Testis (tissue), 3 donors: ENCODE measurements around the gene DCLK1. TPM values are rescaled to one million over a fixed set of nuclear protein-coding genes. Genes with fewer than 3 reads are reported as not detected.

ENCODE experiments used
- DNase-seq: peaks from one replicate; pipeline ENCODE4 v3.0.0-alpha.2; 2019
- H3K27ac ChIP-seq, 2 donors: fragments of 200-600 bp; sonication (generic); one replicate each; pipeline ENCODE4 v1.5.1; 2019
- H3K27me3 ChIP-seq: fragments of 200-600 bp; sonication (generic); one replicate; pipeline ENCODE4 v1.5.1; 2019
- H3K36me3 ChIP-seq: fragments of 200-600 bp; sonication (generic); one replicate; pipeline ENCODE4 v1.5.1; 2017; ENCODE audit warnings: low read depth; ENCODE audit errors: missing control alignments
- H3K4me1 ChIP-seq: fragments of 200-600 bp; sonication (generic); one replicate; pipeline ENCODE4 v1.5.1; 2019
- H3K4me3 ChIP-seq, 2 donors: fragments of 200-600 bp; sonication (generic); one replicate each; pipeline ENCODE4 v1.5.1; 2017 to 2019
- H3K9me3 ChIP-seq: fragments of 200-600 bp; sonication (generic); one replicate; pipeline ENCODE4 v1.5.1; 2017
- CTCF ChIP-seq, 3 experiments: fragments of 450-650 bp in 2 of 3; fragments of 200-600 bp in 1 of 3; sonication (generic) in 1 of 3; IDR thresholded peaks; one replicate each; pipeline ENCODE4 v1.5.1; 2016 to 2019; ENCODE audit warnings: antibody characterized with exemption in 3 of 3, mild to moderate bottlenecking in 2 of 3, moderate library complexity in 1 of 3
- POLR2A ChIP-seq: fragments of 450-650 bp; IDR thresholded peaks from one replicate; pipeline ENCODE4 v1.6.1; 2017; ENCODE audit warnings: antibody characterized with exemption, mild to moderate bottlenecking, moderate library complexity
- WGBS, 2 donors: methylation state at CpG; one replicate each; pipeline ENCODE4 v1.1.5; 2018; 5-methylcytosine and 5-hydroxymethylcytosine counted together
- intact Hi-C: fragments of 100-400 bp; cut with DNase I; formaldehyde crosslinking; loops from one replicate; pipeline ENCODE4 v1.15.1; 2023; ENCODE audit warnings: low total_unique reads
- polyA plus RNA-seq: library from polyadenylated mRNA; stranded (reverse); fragments of 350-450 nt; fragmentation: Illumina TruSeq; extraction: RNeasy Lipid Tissue Mini Kit (QIAGEN cat#74804); gene quantifications from one replicate; pipeline ENCODE4 v1.2.3, GENCODE V29; 2014; ENCODE audit warnings: low read depth, low replicate concordance; ENCODE audit not compliant: insufficient read depth
- total RNA-seq, 2 donors: library from RNA; depleted of rRNA; stranded (reverse); fragments of >200 nt; gene quantifications; one replicate each; pipeline ENCODE4 v1.2.3, GENCODE V29; 2016

Gene DCLK1
- total and polyA plus RNA-seq, 3 donors from 2014 or later: 4.5 to 8.9 (median 4.9) TPM

- WGBS, 2 donors: 81 to 86% methylated on average over 7 of the region's 7 CpGs
- no peaks in the 10 kb centered on the region for H3K27me3 ChIP-seq
- intact Hi-C loops: no loop called here
- H3K9me3 ChIP-seq: no peaks in the 10 kb centered on the region
- no peaks in the 10 kb centered on the region for H3K36me3 ChIP-seq
- TF ChIP-seq POLR2A (no peak), CTCF (IDR thresholded peaks at IDR 0.05) (no peak)
- H3K4me1 ChIP-seq: no peaks in the 10 kb centered on the region
- no peak overlapping the region for H3K27ac ChIP-seq
- H3K4me3 ChIP-seq: no peak overlapping the region
- no peak for DNase-seq
Observed at GRCh38 chr13:35781036-35782000, 349.9 kb downstream of the DCLK1 start.

- Histone ChIP-seq H3K9me3 (no peaks in the 10 kb centered on the region), H3K36me3 (no peaks in the 10 kb centered on the region), H3K4me3 (no peak overlapping the region), H3K27me3 (no peaks in the 10 kb centered on the region), H3K4me1 (no peaks in the 10 kb centered on the region), H3K27ac (no peak overlapping the region)
- no peak for DNase-seq
- intact Hi-C loops: no loop called here
- TF ChIP-seq POLR2A (no peak), CTCF (IDR thresholded peaks at IDR 0.05) (no peak)
- WGBS, 2 donors: 93 to 100% methylated on average over 4 of the region's 4 CpGs
Observed at GRCh38 chr13:35780613-35781012, 350.6 kb downstream of the DCLK1 start.

- no peaks in the 10 kb centered on the region for H3K27me3 ChIP-seq
- no peak for TF ChIP-seq POLR2A
- TF ChIP-seq CTCF (IDR thresholded peaks at IDR 0.05): no peak
- H3K4me1 ChIP-seq: no peaks in the 10 kb centered on the region
- no peak for DNase-seq
- WGBS, 2 donors: 52 to 70% methylated on average over 5 of the region's 5 CpGs
- no peaks in the 10 kb centered on the region for H3K36me3 ChIP-seq
- intact Hi-C loops: no loop called here
- H3K9me3 ChIP-seq: no peaks in the 10 kb centered on the region
- no peak overlapping the region for H3K27ac ChIP-seq
- no peak overlapping the region for H3K4me3 ChIP-seq
Observed at GRCh38 chr13:35771898-35772297, 359.3 kb downstream of the DCLK1 start.

- intact Hi-C loops: no loop called here
- no peaks in the 10 kb centered on the region for H3K27me3 ChIP-seq
- no peaks in the 10 kb centered on the region for H3K36me3 ChIP-seq
Observed at GRCh38 chr13:35770756-35771297, 360.4 kb downstream of the DCLK1 start.

More at GRCh38 chr13:35770756-35771297, 360.4 kb downstream of the DCLK1 start:
- no peaks in the 10 kb centered on the region for H3K9me3 ChIP-seq
- WGBS, 2 donors: 74 to 77% methylated on average over 3 of the region's 3 CpGs
- no peak overlapping the region for H3K4me3 ChIP-seq
- no peak for DNase-seq
- no peak for TF ChIP-seq POLR2A
- TF ChIP-seq CTCF (IDR thresholded peaks at IDR 0.05): no peak
- H3K4me1 ChIP-seq: no peaks in the 10 kb centered on the region
- H3K27ac ChIP-seq: no peak overlapping the region
